GM23338 (cell line): Measurements from ENCODE around the gene CXCL16. TPM values are rescaled to one million over a fixed set of nuclear protein-coding genes. Genes with fewer than 3 reads are reported as not detected.

Experiments
- ATAC-seq: fragments of 200-7000 bp; cut with Tn5 transposase; 3 replicates; pipeline ENCODE4 v1.9.1; 2020
- DNase-seq: peaks from one replicate; pipeline ENCODE4 v3.0.0-alpha.2; 2015; ENCODE audit warnings: low spot score
- H2AFZ ChIP-seq: fragments of 200-600 bp; sonication (generic); 2 replicates; pipeline ENCODE4 v1.8.0; 2016; ENCODE audit warnings: antibody characterized with exemption, mild to moderate bottlenecking, moderate library complexity
- H3F3A ChIP-seq: fragments of 200-600 bp; sonication (generic); replicated peaks from 2 replicates; pipeline ENCODE4 v1.8.0; 2017; ENCODE audit warnings: antibody characterized with exemption, mixed run types, low read depth
- H3K27ac ChIP-seq: fragments of 200-600 bp; sonication (generic); 2 replicates; pipeline ENCODE4 v1.6.1; 2016; ENCODE audit warnings: low read depth
- H3K27me3 ChIP-seq: fragments of 200-600 bp; sonication (generic); 2 replicates; pipeline ENCODE4 v1.8.0; 2016; ENCODE audit warnings: mild to moderate bottlenecking, mixed run types, moderate library complexity; ENCODE audit not compliant: insufficient read depth
- H3K36me3 ChIP-seq: fragments of 200-600 bp; sonication (generic); 2 replicates; pipeline ENCODE4 v1.8.0; 2016; ENCODE audit warnings: mild to moderate bottlenecking; ENCODE audit not compliant: insufficient read depth
- H3K4me1 ChIP-seq: fragments of 200-600 bp; sonication (generic); 2 replicates; pipeline ENCODE4 v1.8.0; 2016; ENCODE audit warnings: mild to moderate bottlenecking, moderate library complexity; ENCODE audit not compliant: insufficient read depth
- H3K4me2 ChIP-seq: fragments of 200-600 bp; sonication (generic); 2 replicates; pipeline ENCODE4 v1.7.1; 2017; ENCODE audit warnings: mixed run types
- H3K4me3 ChIP-seq: fragments of 200-600 bp; sonication (generic); 2 replicates; pipeline ENCODE4 v1.6.1; 2016; ENCODE audit warnings: mixed run types
- H3K79me2 ChIP-seq: fragments of 200-600 bp; sonication (generic); replicated peaks from 2 replicates; pipeline ENCODE4 v1.8.0; 2017; ENCODE audit warnings: mild to moderate bottlenecking; ENCODE audit not compliant: insufficient read depth
- H3K9me2 ChIP-seq: fragments of 200-600 bp; sonication (generic); 2 replicates; pipeline ENCODE4 v1.8.0; 2017; ENCODE audit not compliant: insufficient read depth
- H4K20me1 ChIP-seq: fragments of 200-600 bp; sonication (generic); replicated peaks from 2 replicates; pipeline ENCODE4 v1.8.0; 2017; ENCODE audit warnings: mild to moderate bottlenecking; ENCODE audit not compliant: insufficient read depth
- H3K27ac Mint-ChIP-seq: 2 replicates; pipeline ENCODE4 v1.8.0; 2020; ENCODE audit warnings: inconsistent platforms, mild to moderate bottlenecking, moderate library complexity, mixed read lengths
- H3K27me3 Mint-ChIP-seq: 3 replicates; pipeline ENCODE4 v1.8.0; 2022; ENCODE audit warnings: low read depth, mild to moderate bottlenecking, moderate library complexity, mixed read lengths, inconsistent platforms; ENCODE audit not compliant: insufficient read depth, poor library complexity
- H3K36me3 Mint-ChIP-seq: 3 replicates; pipeline ENCODE4 v1.8.0; 2021; ENCODE audit warnings: low read depth, mild to moderate bottlenecking, inconsistent platforms, moderate library complexity, mixed read lengths
- H3K4me1 Mint-ChIP-seq: 3 replicates; pipeline ENCODE4 v1.8.0; 2020; ENCODE audit warnings: mild to moderate bottlenecking, inconsistent platforms, mixed read lengths
- H3K4me3 Mint-ChIP-seq: 3 replicates; pipeline ENCODE4 v1.8.0; 2021; ENCODE audit warnings: moderate library complexity, mild to moderate bottlenecking, inconsistent platforms, mixed read lengths
- H3K9me3 Mint-ChIP-seq: 3 replicates; pipeline ENCODE4 v1.8.0; 2020; ENCODE audit warnings: moderate library complexity, mild to moderate bottlenecking, inconsistent platforms, mixed read lengths
- NANOG ChIP-seq: IDR thresholded peaks from 2 replicates; pipeline ENCODE4 v1.6.1; 2016; ENCODE audit warnings: antibody characterized with exemption, borderline replicate concordance
- ZNF331 ChIP-seq: fragments of 250-450 bp; sonication (Bioruptor Pico); IDR thresholded peaks from 2 replicates; pipeline ENCODE4 v1.5.0; 2020; ENCODE audit warnings: low read depth, mild to moderate bottlenecking, moderate library complexity
- ZNF462 ChIP-seq: fragments of 250-450 bp; sonication (Bioruptor Pico); IDR thresholded peaks from 2 replicates; pipeline ENCODE4 v1.5.0; 2020; ENCODE audit warnings: mild to moderate bottlenecking, moderate library complexity
- polyA plus RNA-seq: library from polyadenylated mRNA; unstranded; fragments of >200 nt; fragmentation: Nextera tagmentation; extraction: Ambion mirVana; gene quantifications from 2 replicates; pipeline ENCODE4 v1.2.1, GENCODE V29; 2016
- total RNA-seq: library from RNA; depleted of rRNA; stranded (reverse); fragments of >200 nt; shearing (Covaris generic); gene quantifications from 2 replicates; pipeline ENCODE4 v1.2.3, GENCODE V29; 2014

The CXCL16 gene
- total and polyA plus RNA-seq, 2 experiments from 2014 or later: 4.0 to 4.1 TPM

GRCh38 chr17:4724650-4725049, 15.1 kb downstream of the CXCL16 start (continued):
- TF ChIP-seq ZNF462: no peak
- TF ChIP-seq ZNF331 (CRISPR knock-in tag): no peak

GRCh38 chr17:4722678-4723240, 17.0 kb downstream of the CXCL16 start:
- Histone ChIP-seq H3K27ac (no peak overlapping the region), H3K4me3 (no peak overlapping the region), H3K79me2 (no peaks in the 10 kb centered on the region), H3K36me3 (no peaks in the 10 kb centered on the region), H3K4me1 (no peaks in the 10 kb centered on the region), H3K27me3 (no peaks in the 10 kb centered on the region), H3F3A (no peaks in the 10 kb centered on the region), H2AFZ (no peak overlapping the region), H3K4me2 (no peak overlapping the region), H3K9me2 (no peaks in the 10 kb centered on the region), H4K20me1 (no peaks in the 10 kb centered on the region; the same call in 1 of the 2 replicates)
- DNase-seq (no peak), ATAC-seq (no peak)
- no peak overlapping the region for H3K27ac Mint-ChIP-seq
- peaks cover 20% of the 10 kb centered on the region for H3K27me3 Mint-ChIP-seq
- peaks cover 21% of the 10 kb centered on the region for H3K36me3 Mint-ChIP-seq
- no peak overlapping the region for H3K4me3 Mint-ChIP-seq
- H3K9me3 Mint-ChIP-seq: no peaks in the 10 kb centered on the region; the same call in 2 of the 3 replicates
- TF ChIP-seq NANOG: no peak
- no peaks in the 10 kb centered on the region; the same call in 2 of the 3 replicates for H3K4me1 Mint-ChIP-seq
